Neuronal stem cell (in vitro differentiated cells): ENCODE data around the gene DIS3.
"Not testable (repeated sequence)": the region's sequence is repeated elsewhere in the genome, so short reads cannot be mapped to it uniquely, and the experiment has no call there.

ENCODE experiments used
- DNase-seq: peaks from one replicate; pipeline ENCODE4 v3.0.0-alpha.2; 2013; ENCODE audit warnings: low spot score
- H2AFZ ChIP-seq: one replicate; pipeline ENCODE4 v1.6.1; 2013; ENCODE audit warnings: mild to moderate bottlenecking, low read length, inconsistent platforms
- H2AK5ac ChIP-seq: 2 replicates; pipeline ENCODE4 v1.6.1; 2013; ENCODE audit warnings: low read depth, mild to moderate bottlenecking, inconsistent platforms, low read length, moderate library complexity, mixed read lengths
- H2BK120ac ChIP-seq: 2 replicates; pipeline ENCODE4 v1.6.1; 2013; ENCODE audit warnings: low read depth, mild to moderate bottlenecking, inconsistent platforms, low read length, moderate library complexity, mixed read lengths
- H2BK12ac ChIP-seq: one replicate; pipeline ENCODE4 v1.6.1; 2013; ENCODE audit warnings: low read length, inconsistent platforms
- H2BK15ac ChIP-seq: 2 replicates; pipeline ENCODE4 v1.6.1; 2013; ENCODE audit warnings: mild to moderate bottlenecking, low read length, inconsistent platforms, mixed read lengths
- H2BK5ac ChIP-seq: one replicate; pipeline ENCODE4 v1.6.1; 2013; ENCODE audit warnings: inconsistent platforms, mild to moderate bottlenecking, low read length, moderate library complexity
- H3K14ac ChIP-seq: one replicate; pipeline ENCODE4 v1.6.1; 2013; ENCODE audit warnings: low read length, inconsistent platforms
- H3K18ac ChIP-seq: 2 replicates; pipeline ENCODE4 v1.6.1; 2013; ENCODE audit warnings: low read length, inconsistent platforms
- H3K23ac ChIP-seq: 2 replicates; pipeline ENCODE4 v1.6.1; 2013; ENCODE audit warnings: low read depth, mild to moderate bottlenecking, mixed read lengths, low read length, inconsistent platforms; ENCODE audit not compliant: poor library complexity
- H3K27ac ChIP-seq: replicated peaks from 3 replicates; pipeline ENCODE4 v1.5.1; 2013; ENCODE audit warnings: low read length, inconsistent platforms
- H3K27me3 ChIP-seq, 3 experiments: 2 replicates each; pipeline ENCODE4 v1.6.1; 2013; ENCODE audit warnings: low read length in 3 of 3, mild to moderate bottlenecking in 2 of 3, inconsistent platforms in 1 of 3, low read depth in 1 of 3, mixed read lengths in 1 of 3, moderate library complexity in 1 of 3; ENCODE audit not compliant: control insufficient read depth in 3 of 3, insufficient read depth in 3 of 3
- H3K36me3 ChIP-seq, 2 donors: replicated peaks in 1 of 2; 2 replicates each; pipeline ENCODE4 v1.6.1; 2013; ENCODE audit warnings: low read length in 2 of 2; ENCODE audit not compliant: control insufficient read depth in 2 of 2, insufficient read depth in 2 of 2
- H3K4ac ChIP-seq: 2 replicates; pipeline ENCODE4 v1.6.1; 2013; ENCODE audit warnings: inconsistent platforms, mild to moderate bottlenecking, low read length, moderate library complexity
- H3K4me1 ChIP-seq, 2 donors: 1 replicate in 1 of 2; 2 replicates in 1 of 2; pipeline ENCODE4 v1.6.1; 2013; ENCODE audit warnings: low read length in 2 of 2, low read depth in 1 of 2; ENCODE audit not compliant: control insufficient read depth in 2 of 2, insufficient read depth in 1 of 2
- H3K4me2 ChIP-seq: one replicate; pipeline ENCODE4 v1.6.1; 2013; ENCODE audit warnings: mild to moderate bottlenecking, low read length, inconsistent platforms; ENCODE audit not compliant: insufficient read depth, poor library complexity, severe bottlenecking
- H3K4me3 ChIP-seq, 2 donors: 2 replicates each; pipeline ENCODE4 v1.5.1; 2013; ENCODE audit warnings: low read length in 2 of 2, mild to moderate bottlenecking in 2 of 2, inconsistent platforms in 1 of 2, moderate library complexity in 1 of 2
- H3K79me1 ChIP-seq: one replicate; pipeline ENCODE4 v1.6.1; 2013; ENCODE audit warnings: low read depth, mild to moderate bottlenecking, inconsistent platforms, low read length, moderate library complexity
- H3K9ac ChIP-seq: one replicate; pipeline ENCODE4 v1.6.1; 2013; ENCODE audit warnings: mild to moderate bottlenecking, low read depth, low read length, inconsistent platforms; ENCODE audit not compliant: poor library complexity
- H3K9me3 ChIP-seq, 2 donors: replicated peaks in 1 of 2; 2 replicates each; pipeline versions ENCODE3 to v1.6.1; 2013; ENCODE audit warnings: low read length in 2 of 2, mild to moderate bottlenecking in 2 of 2, inconsistent platforms in 1 of 2, low read depth in 1 of 2, mixed read lengths in 1 of 2, moderate library complexity in 1 of 2; ENCODE audit not compliant: control insufficient read depth in 2 of 2, insufficient read depth in 1 of 2
- H4K8ac ChIP-seq: one replicate; pipeline ENCODE4 v1.6.1; 2013; ENCODE audit warnings: low read depth, mild to moderate bottlenecking, inconsistent platforms, low read length, moderate library complexity
- H4K91ac ChIP-seq: one replicate; pipeline ENCODE4 v1.6.1; 2013; ENCODE audit warnings: low read length, low read depth, mild to moderate bottlenecking, inconsistent platforms; ENCODE audit not compliant: poor library complexity
- WGBS, 2 donors: extraction: QIAGEN DNeasy Blood & Tissue Kit; methylation state at CpG; one replicate each; pipeline ENCODE4 v1.1.7; 2013; ENCODE audit warnings: missing lambda C conversion rate in 2 of 2, mixed read lengths in 1 of 2; ENCODE audit not compliant: insufficient read length in 2 of 2, insufficient replicate concordance in 1 of 2; ENCODE audit errors: extremely low coverage in 2 of 2; 5-methylcytosine and 5-hydroxymethylcytosine counted together

The DIS3 gene

DNA sequence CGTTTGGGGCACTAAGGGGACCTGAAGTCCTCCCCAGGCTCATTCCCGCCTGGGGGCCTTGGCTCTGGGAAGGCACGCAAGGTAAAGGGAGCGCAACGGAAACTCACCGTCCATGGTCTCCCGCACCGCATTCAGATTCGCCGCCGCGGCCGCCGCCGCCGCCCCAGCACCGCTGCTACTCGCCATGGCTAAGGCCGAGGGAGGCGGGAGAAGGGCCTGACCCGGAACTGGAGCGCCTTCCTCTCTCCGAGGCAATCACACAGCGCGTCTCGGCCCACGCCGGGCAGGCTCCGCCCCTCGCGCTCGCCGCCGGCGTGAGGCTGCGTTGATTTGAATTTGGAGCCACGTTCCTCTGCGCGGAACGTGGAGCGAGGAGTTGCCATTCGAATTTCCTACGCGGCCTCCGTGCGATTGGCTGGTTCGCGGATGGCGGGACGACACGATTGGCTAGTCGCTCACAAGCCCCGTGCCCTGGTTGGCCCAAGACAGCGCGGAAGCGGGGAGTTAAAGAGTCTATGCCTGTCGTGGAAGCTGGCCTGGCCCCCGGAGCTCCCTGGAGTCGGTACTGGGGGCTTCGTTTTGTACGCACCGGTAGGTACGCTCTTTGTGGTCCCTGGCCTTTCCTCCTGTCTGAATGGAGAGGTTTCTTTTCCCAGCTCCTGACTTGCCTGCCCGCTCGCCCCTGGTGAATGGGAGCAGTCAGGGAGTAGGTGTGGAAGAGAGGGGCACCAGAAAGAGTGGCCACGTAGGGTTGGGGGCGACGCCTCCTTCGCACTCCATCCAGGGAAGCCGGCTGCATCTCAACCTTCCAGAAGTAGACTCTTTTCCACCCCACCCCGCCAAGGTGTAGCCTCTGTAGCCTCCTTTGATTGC, 54.0 kb downstream of the DIS3 start, which contains the start of the genes BORA and MZT1:
BORA (plus strand) TSS at position 507 of the 873 bp plus-strand sequence. CDS start 1,018 bp downstream, outside the sequence.
MZT1 (minus strand) TSS at position 213 of the 873 bp plus-strand sequence; CDS start at position 186, 27 bp downstream.
- Histone ChIP-seq H3K27me3 (no peaks in the 10 kb centered on the region), H3K4ac (peak within 1 kb of the TSS; percentile 23), H2BK15ac (peak within 1 kb of the TSS; percentile 67), H3K36me3 (peaks cover 2 to 61% of the 10 kb centered on the region in 2 donors), H3K4me3 (peak within 1 kb of the TSS; percentile 90 to 98), H4K91ac (peak within 1 kb of the TSS; percentile 85), H3K18ac (peak within 1 kb of the TSS; percentile 97), H2BK12ac (no peak within 1 kb of the TSS), H3K79me1 (peaks cover 5% of the 10 kb centered on the region), H3K4me2 (peak within 1 kb of the TSS; percentile 91), H2AK5ac (peak within 1 kb of the TSS; percentile 79), H3K9me3 (peaks cover 0 to 18% of the 10 kb centered on the region in 2 donors), H2BK120ac (no peak within 1 kb of the TSS), H2AFZ (peak within 1 kb of the TSS; percentile 99), H4K8ac (peak within 1 kb of the TSS; percentile 82), H3K27ac (peak within 1 kb of the TSS; percentile 75), H3K9ac (peak within 1 kb of the TSS; percentile 98), H2BK5ac (peak within 1 kb of the TSS; percentile 53), H3K4me1 (peaks cover 2 to 8% of the 10 kb centered on the region in 2 donors), H3K14ac (peak within 1 kb of the TSS; percentile 82), H3K23ac (peak within 1 kb of the TSS; percentile 95)
- DNase-seq = peak; percentile 92
- no CpG with 5 or more reads among the region's 71 CpGs for WGBS, 2 donors

DNA sequence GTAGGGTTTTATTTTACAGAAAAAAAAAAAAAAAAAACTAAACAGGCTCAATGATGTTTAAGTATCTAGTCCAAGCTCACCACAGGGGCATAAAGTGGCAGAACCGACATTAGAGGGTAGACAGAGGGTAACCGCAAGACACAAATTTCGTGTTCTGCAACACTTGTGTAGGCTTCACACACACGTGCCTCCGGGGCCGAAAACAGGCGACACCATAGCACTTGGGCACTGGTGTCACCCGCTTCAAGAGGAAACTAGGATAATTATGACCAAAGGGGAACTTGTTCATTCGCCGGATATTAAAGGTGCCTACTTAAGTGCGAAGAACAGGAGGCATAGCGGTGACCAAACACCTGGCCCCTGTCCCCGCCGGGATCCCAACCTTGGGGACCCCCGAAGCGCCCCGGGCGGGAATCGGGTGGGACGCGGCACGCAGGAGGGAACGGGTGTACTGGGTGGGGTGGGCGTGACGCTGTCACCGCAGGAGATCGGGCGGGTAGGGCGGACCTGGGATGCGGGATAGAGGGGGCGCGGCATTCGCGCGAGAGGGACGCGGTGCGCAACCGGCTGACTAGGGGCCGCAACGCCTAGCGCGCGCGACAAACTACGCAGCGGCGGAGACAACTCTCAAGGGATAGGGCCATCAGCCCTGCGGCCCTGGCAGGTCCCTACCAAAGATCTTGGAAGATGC, 54.8 kb downstream of the DIS3 start:
- Histone ChIP-seq H3K23ac (peak overlapping the region; percentile 95), H3K4me1 (peaks cover 2 to 8% of the 10 kb centered on the region in 2 donors), H3K36me3 (peaks cover 5 to 62% of the 10 kb centered on the region in 2 donors), H2BK12ac (no peak overlapping the region), H2BK120ac (no peak overlapping the region), H3K27ac (peak overlapping the region; percentile 61), H3K9ac (peak overlapping the region; percentile 98), H2BK5ac (peak overlapping the region; percentile 19), H2BK15ac (peak overlapping the region; percentile 3), H3K9me3 (peaks cover 0 to 23% of the 10 kb centered on the region in 2 donors), H2AFZ (peak overlapping the region; percentile 99), H2AK5ac (peak overlapping the region; percentile 79), H3K18ac (peak overlapping the region; percentile 94), H3K4me2 (peak overlapping the region; percentile 77), H4K8ac (no peak overlapping the region), H4K91ac (peak overlapping the region; percentile 85), H3K4ac (peak overlapping the region; percentile 23), H3K79me1 (peaks cover 6% of the 10 kb centered on the region), H3K4me3 (peak overlapping the region; percentile 90 to 98), H3K14ac (peak overlapping the region; percentile 22), H3K27me3 (no peaks in the 10 kb centered on the region)
- peak; percentile 9 for DNase-seq
- WGBS, 2 donors = no CpG with 5 or more reads among the region's 49 CpGs

DNA sequence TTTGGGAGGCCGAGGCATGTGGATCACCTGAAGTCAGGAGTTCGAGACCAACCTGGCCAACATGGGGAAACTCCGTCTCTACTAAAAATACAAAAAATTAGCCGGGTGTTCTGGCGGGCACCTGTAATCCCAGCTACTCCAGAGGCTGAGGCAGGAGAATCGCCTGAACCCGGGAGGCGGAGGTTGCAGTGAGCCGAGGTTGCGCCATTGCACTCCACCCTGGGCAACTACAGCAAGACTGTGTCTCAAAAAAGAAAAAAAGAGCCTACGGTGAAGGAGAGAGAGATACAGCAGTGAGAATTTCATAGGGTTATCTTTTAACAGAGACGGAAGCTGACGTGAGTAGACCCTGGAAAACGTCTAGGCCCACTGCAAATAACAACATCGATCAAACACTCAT, 55.5 kb downstream of the DIS3 start:
- no CpG with 5 or more reads among the region's 15 CpGs for WGBS, 2 donors
- peak overlapping the region in 1 of 2 donors; percentile 98 for H3K4me3 ChIP-seq

More for the DNA sequence above, 55.5 kb downstream of the DIS3 start:
- H3K4ac ChIP-seq, H3K23ac ChIP-seq, H3K18ac ChIP-seq, H2BK15ac ChIP-seq, H2BK120ac ChIP-seq, H2BK5ac ChIP-seq, H3K27me3 ChIP-seq, H2BK12ac ChIP-seq, H2AK5ac ChIP-seq, H3K79me1 ChIP-seq, H3K9ac ChIP-seq, H4K8ac ChIP-seq, H3K4me1 ChIP-seq, H4K91ac ChIP-seq, H2AFZ ChIP-seq, H3K14ac ChIP-seq, DNase-seq: not testable (repeated sequence)
- Histone ChIP-seq H3K27ac (peak overlapping the region; percentile 39), H3K9me3 (peaks cover 0 to 24% of the 10 kb centered on the region in 2 donors), H3K4me2 (peak overlapping the region; percentile 48), H3K36me3 (peaks cover 5 to 62% of the 10 kb centered on the region in 2 donors)
